ENCODE results near the gene COX7A2. TPM values are rescaled to one million over a fixed set of nuclear protein-coding genes. Genes with fewer than 3 reads are reported as not detected.

COX7A2 gene
- total RNA-seq, 1 experiment from 2014 or later: 516 TPM

DNA sequence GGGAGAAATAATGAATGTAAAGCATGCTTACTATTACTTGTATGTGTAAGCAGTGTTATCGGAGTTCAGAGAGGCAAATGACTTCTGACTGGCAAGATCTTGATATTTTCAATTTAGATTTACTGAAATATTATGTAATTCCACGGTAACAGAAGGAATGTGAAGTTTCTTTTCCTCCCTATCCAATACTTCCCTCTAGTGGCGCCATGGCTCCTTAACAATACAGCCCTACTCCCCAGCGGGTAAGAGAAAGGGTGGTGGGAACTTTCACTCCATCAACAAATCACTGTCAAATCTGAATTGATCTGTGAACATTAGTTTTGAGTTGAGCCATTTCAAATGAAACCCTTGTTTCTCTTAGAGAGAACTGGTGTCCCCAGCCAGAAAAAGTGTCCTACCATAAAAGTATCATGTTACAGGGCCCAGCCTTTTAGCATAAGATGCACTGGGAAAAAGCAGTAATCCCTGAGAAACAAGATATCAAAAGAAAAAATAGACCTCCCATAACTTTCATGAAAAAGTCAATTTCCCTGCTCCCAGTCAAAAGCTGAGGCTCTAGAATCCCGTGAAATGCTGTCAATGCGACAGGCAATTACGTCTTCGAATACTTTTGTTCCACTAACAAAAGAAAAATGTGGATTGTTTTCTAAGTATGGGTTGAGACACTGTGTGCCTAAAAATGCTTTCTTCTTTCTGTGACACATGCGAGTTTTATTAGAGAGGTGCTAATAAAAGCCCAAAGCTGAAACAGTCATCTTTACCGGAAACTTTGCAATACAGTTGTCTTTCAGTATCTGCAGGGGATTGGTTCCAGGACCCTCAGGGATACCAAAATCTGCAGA lies 12.9 kb downstream of the COX7A2 start:
- H3K18ac ChIP-seq (ENCODE audit: insufficient read length, low read depth, low read length): no peak overlapping the region
- no peaks in the 10 kb centered on the region for H3K36me3 Mint-ChIP-seq (ENCODE audit: insufficient read depth in 1 of 3, low read depth in 3 of 3)
- no peak overlapping the region for H2BK15ac ChIP-seq (ENCODE audit: low read depth, low read length)
- no peak overlapping the region for H4K8ac ChIP-seq (replicated peaks; ENCODE audit: insufficient read length, low read depth, low read length)
- WGBS (ENCODE audit: extremely low coverage, insufficient read length, low lambda C conversion rate): no CpG with 5 or more reads among the region's 10 CpGs
- H2AFZ ChIP-seq (ENCODE audit: low read length): no peak overlapping the region
- H3K79me1 ChIP-seq (ENCODE audit: insufficient read depth, low read depth, low read length, poor library complexity, severe bottlenecking): no peaks in the 10 kb centered on the region
- no peak overlapping the region for H3K14ac ChIP-seq (ENCODE audit: insufficient read depth, low read length)
- no peak overlapping the region for H3K9ac ChIP-seq (ENCODE audit: extremely low read depth, insufficient read length, low read length)
- peaks cover 28 to 33% of the 10 kb centered on the region in 2 experiments for H3K4me1 Mint-ChIP-seq
- H3K79me2 ChIP-seq (ENCODE audit: insufficient read depth, low read length): no peaks in the 10 kb centered on the region
- H3K23me2 ChIP-seq (ENCODE audit: insufficient read length, low read depth, low read length, poor library complexity, severe bottlenecking): no peaks in the 10 kb centered on the region
- no peak overlapping the region for H3K27ac ChIP-seq (ENCODE audit: insufficient read length, low read depth, low read length)
- H2BK5ac ChIP-seq (ENCODE audit: insufficient read length, low read length): no peak overlapping the region
- H3T11ph ChIP-seq (ENCODE audit: low read length): no peak overlapping the region
- no peaks in the 10 kb centered on the region for H3K9me3 Mint-ChIP-seq
- H3K4me1 ChIP-seq (ENCODE audit: insufficient read depth, low read length): peaks cover 4% of the 10 kb centered on the region; the same call in 1 of the 2 replicates
- H2BK12ac ChIP-seq (ENCODE audit: insufficient read length, low read depth, low read length): no peak overlapping the region
- no peaks in the 10 kb centered on the region for H4K20me1 ChIP-seq (ENCODE audit: control insufficient read depth, insufficient read depth, insufficient read length)
- no peak overlapping the region; a peak in 1 of 7 replicates for H3K27ac Mint-ChIP-seq
- peak overlapping the region; percentile 4 for H2BK120ac ChIP-seq (ENCODE audit: low read depth, low read length, poor library complexity, severe bottlenecking)
- H2AK5ac ChIP-seq (ENCODE audit: insufficient read length, low read length): no peak overlapping the region
- no peaks in the 10 kb centered on the region for H3K27me3 Mint-ChIP-seq (ENCODE audit: low read depth)
- no peak overlapping the region for H3K4ac ChIP-seq (ENCODE audit: low read depth, low read length)
- no peaks in the 10 kb centered on the region for H3K27me3 ChIP-seq (ENCODE audit: insufficient read depth, low read length)
- no peak overlapping the region for H3K56ac ChIP-seq (ENCODE audit: insufficient read length, low read depth, low read length)
- peak; percentile 82 for TF ChIP-seq CTCF (conservative IDR thresholded peaks at IDR 0.05)
- no peak overlapping the region for H3K23ac ChIP-seq (ENCODE audit: insufficient read length, low read depth, low read length)
- no peak for DNase-seq
- no peaks in the 10 kb centered on the region for H3K9me3 ChIP-seq (ENCODE audit: control insufficient read depth, low read depth, low read length)
- H3K4me3 Mint-ChIP-seq: no peak overlapping the region
- no peak overlapping the region for H4K91ac ChIP-seq (ENCODE audit: insufficient read length, low read depth, low read length)
- H3K4me2 ChIP-seq (ENCODE audit: insufficient read depth, insufficient read length, low read length): no peak overlapping the region
- H2BK20ac ChIP-seq (ENCODE audit: low read depth, low read length, poor library complexity, severe bottlenecking): no peak overlapping the region
- H4K5ac ChIP-seq (ENCODE audit: insufficient read length, low read depth, low read length): no peak overlapping the region
